HEK293 (cell line): ENCODE results near the gene SH2D2A.

Experiments used
- FEZF1 ChIP-seq: fragments of 450-650 bp; formaldehyde crosslinking; IDR thresholded peaks from 2 replicates; pipeline ENCODE4 v1.5.1; 2016; ENCODE audit warnings: missing biosample characterization, missing genetic modification characterization
- ZNF175 ChIP-seq: fragments of 450-650 bp; formaldehyde crosslinking; IDR thresholded peaks from 2 replicates; pipeline ENCODE4 v1.5.1; 2016; ENCODE audit warnings: missing biosample characterization, missing genetic modification characterization

DNA sequence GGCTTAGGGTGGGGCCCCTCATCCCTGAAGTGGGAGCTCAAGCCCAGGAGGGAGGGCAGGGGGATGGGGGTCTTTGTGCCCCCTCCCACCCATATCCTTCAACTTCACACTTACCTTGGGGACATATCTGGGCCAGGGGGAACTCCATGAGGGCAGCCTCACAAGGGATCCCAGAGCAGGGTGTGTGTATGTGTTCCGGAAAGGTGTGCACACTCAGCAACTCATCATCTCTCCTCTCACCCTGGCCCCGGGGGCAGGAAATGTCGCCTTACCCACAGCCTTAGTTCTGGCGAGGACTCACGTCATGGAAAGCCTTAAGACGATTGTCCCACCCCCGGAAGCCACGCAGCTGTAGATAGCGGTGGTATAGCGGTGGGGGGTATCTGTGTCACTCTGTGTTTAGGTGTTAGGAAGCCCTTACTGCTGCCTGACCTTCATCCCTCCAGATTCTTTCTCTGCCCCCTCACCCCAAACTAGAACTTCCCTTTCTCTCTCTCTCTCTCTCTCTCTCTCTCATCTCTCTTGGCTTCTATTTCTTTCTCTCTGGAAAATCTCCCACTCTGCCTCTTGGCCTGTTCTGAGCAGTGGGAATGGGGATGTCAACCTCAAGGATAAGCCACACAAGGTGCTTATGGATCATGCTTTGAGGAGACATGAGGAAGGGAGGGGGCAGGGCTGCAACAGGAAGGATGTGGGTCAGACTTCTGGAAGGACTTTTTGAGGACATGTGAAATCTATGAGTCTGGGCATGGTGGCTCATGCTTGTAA is at the start of gene SH2D2A:
- no peak for TF ChIP-seq FEZF1 (tag by site-specific recombination)
- no peak for TF ChIP-seq ZNF175 (tag by site-specific recombination)
